Measurements from ENCODE around the gene PRKAR1B. TPM values are rescaled to one million over a fixed set of nuclear protein-coding genes. Genes with fewer than 3 reads are reported as not detected.
"Not testable (repeated sequence)": the region's sequence is repeated elsewhere in the genome, so short reads cannot be mapped to it uniquely, and the experiment has no call there.

The PRKAR1B gene
- polyA plus RNA-seq, 4 donors: 20.4 to 46.0 (median 38.7) TPM

DNA sequence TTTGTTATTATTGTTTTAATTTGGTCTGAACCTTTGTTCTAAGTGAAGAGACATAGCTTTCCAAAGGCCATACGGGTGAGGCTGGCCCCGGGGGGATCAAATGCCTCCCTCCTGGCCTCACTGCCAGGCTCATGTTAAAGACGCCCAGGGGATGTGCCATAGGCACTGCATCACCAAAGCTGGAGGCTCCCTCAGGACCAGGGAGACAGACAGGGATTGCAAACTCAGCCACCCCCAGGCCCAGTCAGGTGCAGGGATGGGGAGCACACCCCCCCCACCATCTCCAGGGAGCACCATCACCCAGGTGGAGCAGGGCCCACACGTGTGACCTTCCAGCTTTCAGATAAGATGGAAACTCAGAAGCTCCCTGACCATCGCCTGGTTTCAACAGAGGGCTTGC lies 96.5 kb downstream of the PRKAR1B start:
- DNase-seq (ENCODE audit: low read depth in 4 of 4, low spot score in 3 of 4): no peak

DNA sequence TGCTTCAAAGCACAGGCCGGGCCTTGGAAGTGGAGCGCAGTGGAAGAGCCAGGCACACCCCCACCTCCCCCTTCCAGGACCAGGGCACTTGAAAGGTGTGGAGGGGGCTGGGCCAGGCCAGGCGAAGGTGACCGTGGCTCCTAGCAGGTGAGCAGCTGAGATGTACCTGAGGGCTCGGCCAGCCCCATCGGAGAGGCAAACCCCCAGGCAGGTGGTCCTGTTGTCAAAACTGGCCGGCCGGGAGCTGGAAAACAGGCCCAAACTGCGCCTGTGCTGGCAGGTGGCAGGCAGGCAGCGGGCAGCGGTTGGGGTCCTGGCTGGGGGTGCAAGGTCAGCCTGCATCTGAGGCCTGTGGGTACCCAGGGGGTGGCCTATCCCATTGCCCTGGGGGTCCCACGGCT lies 97.0 kb downstream of the PRKAR1B start:
- no peak for DNase-seq (ENCODE audit: low read depth in 4 of 4, low spot score in 3 of 4)

DNA sequence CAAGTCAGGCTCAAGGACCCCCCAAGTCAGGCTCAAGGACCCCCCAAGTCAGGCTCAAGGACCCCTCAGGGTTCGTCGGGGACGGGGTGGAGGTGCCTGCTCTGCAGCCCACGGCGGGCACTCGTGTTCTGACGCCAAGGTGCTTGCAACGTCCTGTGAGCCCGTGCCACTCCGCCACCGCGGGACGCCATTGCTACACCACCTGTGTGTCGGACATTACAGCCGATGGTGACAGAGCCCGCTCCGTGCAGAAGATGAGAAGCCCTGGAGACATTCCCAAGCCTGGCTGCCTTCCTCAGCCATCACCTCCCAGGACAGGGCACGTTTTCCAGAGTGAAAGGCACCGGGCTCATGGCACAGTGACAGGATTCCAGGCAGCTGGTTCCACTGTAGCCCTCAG lies 98.3 kb downstream of the PRKAR1B start:
- DNase-seq (ENCODE audit: low read depth in 4 of 4, low spot score in 3 of 4): no peak

DNA sequence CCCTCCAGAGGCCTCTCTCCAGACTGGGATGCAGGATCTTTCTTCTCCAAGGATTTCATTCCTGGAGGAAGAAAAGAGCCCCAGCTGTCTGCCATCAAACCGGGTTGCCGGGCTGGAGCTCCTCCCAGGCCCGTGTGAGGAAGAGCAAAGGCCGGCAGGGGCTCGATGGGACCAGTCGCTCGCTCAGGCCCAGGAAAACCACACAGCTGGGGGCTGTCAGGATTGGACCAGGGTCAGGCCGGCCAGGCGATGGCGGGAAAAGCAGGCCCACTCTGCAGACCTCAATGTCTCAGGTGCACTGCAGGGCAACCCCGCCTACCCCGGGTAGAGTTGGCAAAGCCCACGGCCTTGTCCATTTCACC lies 98.7 kb downstream of the PRKAR1B start:
- DNase-seq (ENCODE audit: low read depth in 4 of 4, low spot score in 3 of 4): no peak

DNA sequence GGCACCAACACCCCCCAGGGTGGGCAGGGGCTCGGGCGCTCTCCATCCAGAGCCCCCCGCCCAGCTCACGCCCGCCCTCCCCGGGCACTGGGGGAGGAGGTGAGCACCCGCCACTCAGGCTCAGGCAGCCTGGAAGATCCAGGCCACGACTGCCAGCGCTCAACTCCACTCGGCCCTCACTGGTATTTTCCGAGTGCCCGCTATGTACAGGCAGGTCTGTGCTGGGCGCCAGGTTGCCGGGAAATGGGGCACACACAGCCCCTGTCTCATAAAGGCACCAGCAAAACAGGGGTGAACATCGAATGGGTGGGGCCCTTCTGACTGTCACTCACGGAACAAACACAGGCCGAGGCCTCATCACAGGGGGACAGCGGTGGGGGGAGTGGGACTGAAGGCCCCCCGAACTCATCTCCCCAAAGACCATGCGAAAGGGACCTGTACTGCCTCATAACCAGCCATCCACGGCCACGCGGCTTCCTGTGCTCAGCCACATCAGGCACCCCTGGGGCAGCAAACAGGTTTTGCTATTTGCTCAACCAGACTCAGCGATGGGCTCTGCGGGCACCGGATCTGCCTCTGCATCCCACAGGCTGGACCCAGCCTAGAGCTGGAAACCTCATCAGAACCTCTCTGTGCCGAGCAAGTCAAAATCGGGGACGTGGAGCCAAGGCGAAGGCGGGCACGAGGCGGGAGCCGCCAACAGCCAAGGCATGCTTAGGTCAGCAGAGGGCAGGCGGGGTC lies 99.2 kb downstream of the PRKAR1B start:
- no peak for DNase-seq (ENCODE audit: low read depth in 4 of 4, low spot score in 3 of 4)

DNA sequence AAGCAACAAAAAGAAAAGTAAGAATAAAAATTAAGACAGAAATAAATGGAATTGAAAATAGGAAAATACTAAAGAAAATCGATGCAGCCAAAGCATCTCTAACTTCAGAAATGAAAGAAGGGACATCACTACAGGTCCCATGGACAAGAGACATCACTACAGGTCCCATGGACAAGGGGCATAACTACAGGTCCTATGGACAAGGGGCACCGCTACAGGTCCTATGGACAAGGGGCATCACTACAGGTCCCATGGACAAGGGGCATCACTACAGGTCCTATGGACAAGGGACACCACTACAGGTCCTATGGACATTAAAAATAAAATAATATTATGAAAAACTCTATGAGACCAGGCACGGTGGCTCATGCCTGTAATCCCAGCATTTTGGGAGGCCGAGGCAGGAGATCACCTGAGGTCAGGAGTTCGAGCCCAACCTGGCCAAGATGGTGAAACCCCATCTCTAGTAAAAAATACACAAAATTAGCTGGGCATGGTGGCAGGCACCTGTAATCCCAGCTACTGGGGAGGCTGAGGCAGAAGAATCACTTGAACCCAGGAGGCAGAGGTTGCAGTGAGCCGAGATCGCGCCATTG lies 101.6 kb downstream of the PRKAR1B start:
- no peak for DNase-seq (ENCODE audit: low read depth in 4 of 4, low spot score in 3 of 4)

DNA sequence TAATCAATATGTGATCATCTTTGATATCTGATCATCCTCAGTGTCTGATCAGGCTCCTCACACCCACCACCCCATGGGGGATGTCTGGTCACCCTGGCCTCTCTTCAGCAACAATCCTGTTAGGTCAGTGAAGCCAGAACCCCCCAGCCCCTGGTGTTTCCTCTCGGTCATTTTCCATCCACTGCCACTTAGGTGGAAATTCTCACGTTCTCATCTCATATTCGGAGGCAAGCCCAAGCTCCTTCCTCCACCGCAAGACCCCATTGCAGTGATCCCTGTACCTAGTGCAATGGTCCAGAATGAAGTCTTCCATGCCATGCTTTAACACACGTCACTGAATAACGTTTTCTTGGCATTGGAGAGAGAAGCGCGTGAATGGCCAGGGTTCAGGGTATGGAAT lies 103.6 kb downstream of the PRKAR1B start:
- no peak for DNase-seq (ENCODE audit: low read depth in 4 of 4, low spot score in 3 of 4)

DNA sequence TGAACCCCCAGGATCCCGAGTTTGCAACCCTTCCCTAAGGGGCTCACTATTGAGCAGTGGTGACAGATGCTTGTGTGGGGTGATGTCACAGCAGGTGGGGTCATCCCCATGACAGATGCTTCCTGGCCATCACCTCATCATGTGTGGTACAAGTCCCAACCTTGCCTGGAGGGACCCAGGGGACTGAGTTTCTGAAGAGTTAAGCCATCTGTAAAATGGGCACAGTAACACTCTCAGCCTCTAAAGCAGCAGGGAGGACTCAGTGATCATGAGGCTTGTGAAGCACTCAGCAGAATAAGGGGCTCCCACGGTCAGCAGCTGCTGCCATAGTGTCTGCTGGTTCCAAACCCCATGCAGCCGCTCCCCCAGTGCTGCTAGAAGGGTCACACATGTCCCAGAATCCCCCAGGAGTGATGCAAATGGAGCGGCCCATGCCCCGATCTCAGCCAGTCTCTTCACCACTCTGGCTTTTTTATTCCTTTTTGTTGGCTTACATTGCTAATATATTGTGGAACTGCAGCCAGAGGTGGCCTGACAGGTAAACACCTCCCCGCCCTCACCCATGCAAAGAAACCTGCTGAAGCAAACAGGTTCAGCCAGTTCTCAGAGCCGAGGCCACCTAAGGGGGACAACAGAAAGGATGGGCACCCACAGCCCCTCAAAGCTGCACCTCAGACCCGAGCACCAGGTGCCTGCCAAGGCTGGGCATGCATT lies 105.4 kb downstream of the PRKAR1B start:
- DNase-seq (ENCODE audit: low read depth in 4 of 4, low spot score in 3 of 4): no peak

DNA sequence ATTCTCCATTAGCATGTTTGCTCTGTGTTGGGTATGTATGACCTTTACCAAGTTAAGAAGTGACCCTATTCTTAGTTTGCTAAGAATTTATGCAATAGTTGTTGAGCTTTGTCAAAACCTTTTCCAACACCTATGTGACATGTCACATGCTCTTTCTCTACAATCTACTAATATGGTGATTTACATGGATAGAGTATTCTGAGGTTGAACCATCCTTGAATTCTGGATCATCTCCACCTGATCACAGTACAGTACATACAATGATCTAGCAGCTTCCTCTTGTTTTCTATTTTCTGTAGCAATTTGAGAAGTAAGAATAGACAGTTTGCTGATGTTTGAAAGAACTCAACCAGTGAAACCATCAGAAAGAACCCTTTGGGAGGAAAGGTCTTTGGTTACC lies 106.2 kb downstream of the PRKAR1B start:
- no peak for DNase-seq (ENCODE audit: low read depth in 4 of 4, low spot score in 3 of 4)

DNA sequence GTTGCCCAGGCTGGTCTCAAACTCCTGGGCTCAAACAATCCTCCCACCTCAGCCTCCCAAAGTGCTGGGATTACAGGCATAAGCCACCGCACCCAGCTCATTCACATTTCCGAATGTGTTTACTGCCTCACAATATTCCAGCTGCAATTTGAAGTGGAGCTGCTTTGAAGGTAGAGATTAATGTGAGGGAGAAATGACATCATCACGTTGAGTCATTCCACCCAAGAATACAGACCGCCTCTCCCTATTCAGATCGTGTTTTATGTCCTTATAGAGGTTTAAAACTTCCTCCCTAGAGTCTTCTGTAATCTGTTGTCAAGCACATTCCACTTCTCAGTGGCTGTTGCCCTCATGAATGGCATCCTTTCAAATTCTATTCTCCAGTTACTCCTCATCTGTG lies 107.0 kb downstream of the PRKAR1B start:
- no peak for DNase-seq (ENCODE audit: low read depth in 4 of 4, low spot score in 3 of 4)

DNA sequence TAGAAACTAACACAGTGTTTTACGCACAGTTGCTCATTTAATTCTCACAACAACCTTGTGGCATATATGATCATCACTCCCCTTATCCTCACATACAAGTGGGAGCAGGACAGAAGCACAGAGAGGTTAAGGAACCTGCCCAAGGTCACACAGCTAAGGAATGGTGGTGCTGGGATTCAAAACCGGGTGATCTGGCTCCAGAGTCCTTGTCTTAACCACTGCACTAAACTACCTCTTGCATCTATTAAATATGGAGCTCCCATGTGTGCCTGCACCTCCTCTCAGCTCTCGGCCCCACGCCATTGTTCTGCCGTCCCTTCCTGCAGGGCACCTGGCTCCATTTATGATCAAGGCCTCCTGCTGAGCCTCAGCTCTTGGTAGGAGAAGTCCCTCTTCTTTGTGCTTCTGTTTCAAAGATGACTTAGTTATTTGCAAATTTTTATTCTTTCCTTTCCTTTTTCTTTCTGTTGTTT lies 107.7 kb downstream of the PRKAR1B start:
- no peak for DNase-seq (ENCODE audit: low read depth in 4 of 4, low spot score in 3 of 4)

DNA sequence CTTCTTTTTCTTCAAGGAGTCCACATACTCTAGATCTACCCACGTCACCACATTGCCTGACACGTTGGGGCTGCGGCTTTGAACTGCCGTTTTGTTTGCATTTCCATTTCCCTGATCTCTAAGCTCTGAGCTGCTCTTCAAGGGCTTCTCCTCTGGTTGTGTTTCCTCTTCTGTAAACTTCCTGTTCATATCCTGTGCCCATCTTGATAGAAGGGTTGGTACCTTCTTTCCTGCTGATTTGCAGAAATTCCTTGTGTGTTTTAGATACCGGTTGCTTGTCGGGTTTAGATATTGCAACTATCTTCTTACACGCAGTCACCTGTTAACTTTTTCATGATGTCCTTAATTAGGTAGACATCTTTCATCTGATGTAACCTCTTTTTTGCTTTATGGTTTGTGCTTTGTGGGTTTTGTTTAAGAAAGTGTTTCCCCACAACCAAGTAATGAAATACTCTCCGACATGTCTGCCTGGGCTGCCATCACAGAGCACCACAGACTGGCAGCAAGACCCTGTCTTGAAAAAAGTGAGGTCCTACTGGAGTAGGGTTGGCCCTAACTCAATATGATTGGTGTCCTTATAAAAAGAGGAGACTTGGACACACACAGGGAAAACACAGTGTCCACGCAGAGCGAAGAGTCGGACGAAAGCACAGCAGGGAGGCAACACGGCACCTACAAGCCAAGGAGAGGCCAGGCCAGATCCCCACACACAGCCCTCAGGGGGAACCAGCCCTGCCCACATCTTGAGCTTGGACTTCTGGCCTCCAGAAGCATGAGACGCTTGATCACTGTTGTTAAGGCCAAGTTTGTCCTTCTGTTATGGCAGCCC lies 108.3 kb downstream of the PRKAR1B start:
- DNase-seq (ENCODE audit: low read depth in 4 of 4, low spot score in 3 of 4): no peak

DNA sequence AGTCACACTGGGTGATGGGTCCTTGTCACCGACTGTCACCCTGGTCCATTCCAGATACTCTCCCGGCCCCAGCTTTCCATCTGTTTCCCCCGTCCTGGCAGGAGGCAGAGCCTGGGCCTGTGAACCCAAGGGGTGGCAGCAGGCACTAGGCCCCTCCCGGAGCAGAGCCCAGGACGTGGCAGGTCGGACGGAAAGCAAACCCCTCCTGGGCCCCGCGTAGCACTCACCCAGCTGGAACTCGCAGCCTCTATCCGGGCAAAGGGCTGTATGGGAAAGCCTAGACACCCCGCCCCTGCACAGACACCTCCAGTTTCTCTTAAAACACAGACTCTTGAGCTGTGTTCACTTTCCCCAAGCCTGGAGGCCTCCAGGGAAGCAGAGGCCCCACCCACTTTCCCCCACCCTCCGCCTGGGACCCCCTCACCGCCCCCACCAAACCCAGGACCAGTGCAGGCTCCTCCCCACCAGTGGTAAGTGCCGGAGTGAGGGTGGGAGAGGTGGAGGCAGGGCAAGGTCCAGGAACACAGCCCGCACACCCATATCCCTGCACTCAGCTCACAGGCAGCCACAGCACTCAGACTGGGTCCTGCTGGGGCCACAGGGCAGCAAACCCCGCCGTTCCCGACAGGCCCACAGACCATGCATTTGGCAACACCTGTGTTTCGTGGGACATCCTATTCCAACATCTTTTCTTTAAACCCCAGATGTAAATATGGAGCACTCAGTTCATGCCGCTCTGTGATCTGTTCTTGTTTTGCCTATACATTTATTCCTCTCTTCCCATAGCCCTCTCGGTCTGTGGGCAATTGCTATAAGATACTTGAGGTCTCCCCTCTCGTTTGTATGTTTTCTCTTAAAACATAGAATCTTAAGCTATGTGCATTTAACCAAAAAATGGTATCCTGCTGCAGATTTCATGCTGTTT lies 109.2 kb downstream of the PRKAR1B start:
- no peak for DNase-seq (ENCODE audit: low read depth in 4 of 4, low spot score in 3 of 4)

DNA sequence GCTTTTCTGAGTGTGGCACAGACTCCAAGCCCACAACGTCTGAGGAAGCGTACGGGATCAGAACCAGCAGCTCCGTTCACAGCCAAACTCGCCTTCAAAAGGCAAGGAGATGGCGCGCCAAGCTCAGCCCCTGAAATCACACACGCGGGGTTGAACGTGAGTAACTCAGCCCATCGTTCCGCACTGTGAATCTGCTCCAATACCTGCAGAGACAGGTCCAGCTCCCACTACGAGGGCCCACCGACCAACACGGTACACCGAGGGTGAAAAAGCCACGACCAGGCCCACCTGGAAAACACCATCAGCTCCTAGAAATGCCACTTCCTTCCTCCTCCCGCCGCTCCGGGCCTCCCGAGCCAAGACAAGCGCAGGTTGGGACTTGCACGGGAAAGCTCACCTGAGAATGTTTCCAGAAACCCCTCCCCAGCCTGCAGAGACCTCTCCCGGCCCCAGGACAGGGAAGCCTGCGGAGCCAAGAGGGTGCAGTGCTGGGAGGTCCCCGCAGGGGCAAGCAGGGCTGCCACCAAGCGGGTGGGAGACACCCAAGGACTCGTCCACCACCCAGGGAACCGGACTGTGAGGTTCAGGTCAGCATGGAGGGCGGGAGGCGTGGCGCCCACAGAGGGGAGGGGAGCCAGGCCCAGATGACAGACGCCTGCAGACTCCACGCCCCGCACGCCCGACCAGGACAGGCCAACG lies 113.5 kb downstream of the PRKAR1B start:
- no peak for DNase-seq (ENCODE audit: low read depth in 4 of 4, low spot score in 3 of 4)

DNA sequence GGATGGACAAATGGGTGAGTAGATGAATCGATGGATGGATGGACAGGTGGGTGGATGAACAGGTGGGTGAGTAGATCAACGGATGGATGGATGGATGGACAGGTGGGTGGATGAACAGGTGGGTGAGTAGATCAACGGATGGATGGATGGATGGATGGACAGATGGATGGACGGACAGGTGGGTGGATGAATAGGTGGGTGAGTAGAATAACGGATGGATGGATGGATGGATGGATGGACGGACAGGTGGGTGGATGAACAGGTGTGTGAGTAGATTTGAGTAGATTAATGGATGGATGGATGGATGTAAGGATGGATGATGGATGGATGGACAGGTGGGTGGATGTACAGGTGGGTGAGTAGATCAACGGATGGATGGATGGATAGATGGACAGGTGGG lies 115.2 kb downstream of the PRKAR1B start:
- DNase-seq (ENCODE audit: low read depth in 4 of 4, low spot score in 3 of 4): not testable (repeated sequence)

DNA sequence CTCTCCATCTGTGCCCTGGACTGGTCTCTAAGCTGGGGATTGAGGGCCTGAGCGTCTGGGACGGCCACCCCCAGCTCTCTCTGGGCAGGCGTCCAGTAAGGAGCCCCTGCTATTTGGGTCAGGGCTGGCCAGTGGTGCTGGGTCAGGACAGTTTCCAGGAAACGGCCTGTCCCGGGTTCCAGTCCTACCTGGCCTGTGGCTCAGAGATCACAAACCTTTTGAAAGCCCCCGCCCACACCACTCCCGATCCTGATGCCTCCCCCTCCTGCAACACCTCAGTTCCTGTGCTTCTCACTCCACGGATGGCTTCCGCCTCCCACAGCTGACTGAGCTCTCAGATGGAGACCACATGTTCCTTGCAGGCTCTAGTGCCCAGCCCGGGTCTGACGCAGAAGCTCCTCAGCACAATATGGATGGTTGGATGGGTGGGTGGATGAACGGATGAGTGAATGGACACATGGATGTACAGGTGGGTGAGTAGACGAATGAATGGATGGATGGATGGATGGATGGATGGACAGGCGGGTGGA lies 115.7 kb downstream of the PRKAR1B start:
- no peak for DNase-seq (ENCODE audit: low read depth in 4 of 4, low spot score in 3 of 4)

DNA sequence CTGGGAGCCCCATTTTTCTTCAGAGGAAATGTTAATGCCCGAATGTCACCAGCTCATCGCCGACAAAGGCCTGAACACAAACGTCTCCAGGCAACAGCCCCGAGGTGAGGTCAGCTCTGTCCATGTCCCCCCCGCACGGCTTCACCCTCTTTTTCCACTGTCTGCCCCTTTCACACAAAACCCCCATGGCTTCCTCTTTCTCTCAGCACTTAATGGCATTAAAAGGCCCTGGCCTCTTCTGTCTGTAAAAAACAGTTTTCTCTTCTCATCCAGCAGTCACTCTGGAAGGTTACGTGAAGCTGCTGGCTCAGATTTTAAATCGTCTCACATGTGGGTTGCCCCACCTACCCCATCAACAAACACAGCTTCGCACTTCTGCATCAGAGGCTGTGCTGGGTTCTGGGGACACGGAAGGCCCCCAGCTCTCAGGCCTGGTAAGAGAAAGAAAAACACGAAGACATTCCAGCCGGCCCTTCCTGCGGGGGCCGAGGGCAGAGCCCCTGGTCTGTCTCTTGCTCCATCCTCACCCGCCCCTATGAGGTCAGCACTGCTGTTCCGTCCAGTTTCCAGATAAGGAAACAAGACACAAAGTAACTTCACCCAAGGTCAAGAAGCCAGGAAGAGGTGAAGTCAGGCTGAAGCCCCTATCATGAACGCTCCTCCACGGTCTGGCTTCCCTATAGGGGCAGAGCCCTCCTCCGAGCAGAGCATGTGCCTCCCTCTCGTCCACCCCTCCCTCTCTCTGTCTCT lies 116.4 kb downstream of the PRKAR1B start:
- DNase-seq (ENCODE audit: low read depth in 4 of 4, low spot score in 3 of 4): no peak

DNA sequence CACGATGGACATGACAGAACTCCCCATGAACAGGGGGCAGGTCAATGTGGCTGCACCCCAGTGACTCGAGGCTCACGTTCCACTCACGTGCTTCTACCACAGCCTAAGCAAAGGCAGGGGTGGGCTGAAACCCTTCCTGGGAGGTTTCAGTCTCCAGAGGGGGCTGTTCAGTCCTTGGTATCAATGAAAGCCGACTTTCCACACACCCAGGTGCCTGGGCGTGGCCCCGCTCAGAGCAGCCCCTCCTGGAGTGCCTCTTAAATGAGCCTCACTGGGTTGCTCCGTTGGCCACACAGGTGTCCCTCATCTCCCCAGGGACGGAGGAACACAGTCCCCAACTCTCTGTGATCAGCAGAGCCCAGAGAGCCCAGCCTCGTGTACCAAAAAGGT lies 116.9 kb downstream of the PRKAR1B start:
- no peak for DNase-seq (ENCODE audit: low read depth in 4 of 4, low spot score in 3 of 4)

Measured in left renal pelvis (tissue), 4 donors.